Measurements from ENCODE around the gene DNASE2B. TPM values are rescaled to one million over a fixed set of nuclear protein-coding genes. Genes with fewer than 3 reads are reported as not detected.
A peak's percentile ranks its signal among the peaks of the same experiment; 100 is the strongest.

The DNASE2B gene
- total RNA-seq, 1 experiment from 2014 or later, result not detected

DNA sequence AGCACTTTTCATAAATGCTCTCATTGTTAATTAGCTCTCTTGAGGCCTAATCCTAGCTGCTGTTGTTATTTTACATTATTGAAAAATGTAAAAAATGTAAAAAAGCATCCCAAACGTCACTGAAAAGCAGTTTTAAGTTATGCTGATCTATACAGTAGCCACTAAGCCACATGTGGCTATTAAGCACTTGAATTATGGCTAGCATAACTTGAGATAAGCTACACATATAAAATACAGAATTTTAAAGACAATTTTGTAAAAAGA is 18.4 kb upstream of the DNASE2B start:
- H3K9me2 ChIP-seq (replicated peaks; ENCODE audit: low read length), result no peaks in the 10 kb centered on the region
- no peak overlapping the region for H3K4me3 ChIP-seq (ENCODE audit: low read length)
- DNase-seq (no peak), ATAC-seq (no peak)
- H4K20me1 ChIP-seq (ENCODE audit: low read length), result no peaks in the 10 kb centered on the region
- H3K9ac ChIP-seq (ENCODE audit: low read length), result no peak overlapping the region
- H3K79me2 ChIP-seq (ENCODE audit: low read length), result no peaks in the 10 kb centered on the region
- H3K4me2 ChIP-seq (ENCODE audit: low read length), result no peak overlapping the region
- no peak for TF ChIP-seq CTCF (conservative IDR thresholded peaks at IDR 0.05; ENCODE audit: low read depth, low read length)
- TF ChIP-seq EZH2phosphoT487 (IDR thresholded peaks at IDR 0.05; ENCODE audit: borderline replicate concordance, low read length), result no peak
- TF ChIP-seq EZH2 (IDR thresholded peaks at IDR 0.05; ENCODE audit: low read length, unreplicated experiment), result no peak
- no TSS peak for BruUV-seq (replicated peaks)
- H2AFZ ChIP-seq (ENCODE audit: low read length), result no peak overlapping the region
- ChIA-PET POLR2A (ENCODE audit: unreplicated experiment) (no interaction called here), CTCF (interaction anchor here (0.6 kb wide), 1 partner anchor 61 kb away, joined by 6 read pairs; no protein-coding TSS in a partner anchor)
- no peaks in the 10 kb centered on the region for H3K9me3 ChIP-seq (ENCODE audit: low read length)
- intact Hi-C loops (cut with micrococcal nuclease), result no loop called here
- no peak overlapping the region for H3K27ac ChIP-seq (ENCODE audit: low read length)
- H3K36me3 ChIP-seq (ENCODE audit: low read depth, low read length), result no peaks in the 10 kb centered on the region
- peaks cover 42% of the 10 kb centered on the region for H3K4me1 ChIP-seq (ENCODE audit: insufficient read depth, low read length)
- H3K27me3 ChIP-seq (ENCODE audit: low read length), result no peaks in the 10 kb centered on the region
- H3F3A ChIP-seq (ENCODE audit: low read length, unreplicated experiment), result no peaks in the 10 kb centered on the region

DNA sequence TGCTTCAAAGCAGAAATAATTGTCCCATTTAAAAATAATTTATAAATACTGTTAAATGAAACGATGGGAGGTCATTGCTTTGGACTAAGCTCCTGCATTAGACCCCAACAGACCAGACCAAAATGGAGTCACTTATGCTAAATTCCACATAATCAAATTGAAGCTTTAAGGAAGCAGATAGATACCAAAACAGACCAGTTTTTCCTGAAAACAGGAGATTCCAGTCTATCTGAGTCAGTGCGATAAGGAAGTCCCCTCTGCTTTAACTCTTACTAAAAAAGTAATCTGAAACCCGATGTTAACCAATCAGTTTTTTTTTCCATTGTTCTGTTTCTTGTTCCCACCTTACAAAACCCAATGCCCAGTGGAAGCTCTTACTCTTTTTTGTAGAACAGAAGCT is 16.2 kb upstream of the DNASE2B start:
- H3K36me3 ChIP-seq (ENCODE audit: low read depth, low read length), result no peaks in the 10 kb centered on the region
- ATAC-seq, result no peak
- H3K27ac ChIP-seq (ENCODE audit: low read length), result no peak overlapping the region
- intact Hi-C loops (cut with micrococcal nuclease), result no loop called here
- peak; percentile 47 for DNase-seq
- BruUV-seq (replicated peaks), result no TSS peak
- ChIA-PET CTCF (no interaction called here), POLR2A (ENCODE audit: unreplicated experiment) (no interaction called here)
- H3K4me3 ChIP-seq (ENCODE audit: low read length), result no peak overlapping the region
- H3K79me2 ChIP-seq (ENCODE audit: low read length), result no peaks in the 10 kb centered on the region
- no peak overlapping the region for H3K9ac ChIP-seq (ENCODE audit: low read length)
- H3K9me2 ChIP-seq (replicated peaks; ENCODE audit: low read length), result no peaks in the 10 kb centered on the region
- no peaks in the 10 kb centered on the region for H4K20me1 ChIP-seq (ENCODE audit: low read length)
- no peak overlapping the region for H3K4me2 ChIP-seq (ENCODE audit: low read length)
- H3K27me3 ChIP-seq (ENCODE audit: low read length), result no peaks in the 10 kb centered on the region
- no peaks in the 10 kb centered on the region for H3K9me3 ChIP-seq (ENCODE audit: low read length)
- peaks cover 36% of the 10 kb centered on the region for H3K4me1 ChIP-seq (ENCODE audit: insufficient read depth, low read length)
- no peaks in the 10 kb centered on the region for H3F3A ChIP-seq (ENCODE audit: low read length, unreplicated experiment)
- H2AFZ ChIP-seq (ENCODE audit: low read length), result no peak overlapping the region
- TF ChIP-seq EZH2 (IDR thresholded peaks at IDR 0.05; ENCODE audit: low read length, unreplicated experiment), result no peak
- no peak for TF ChIP-seq EZH2phosphoT487 (IDR thresholded peaks at IDR 0.05; ENCODE audit: borderline replicate concordance, low read length)
- no peak for TF ChIP-seq CTCF (conservative IDR thresholded peaks at IDR 0.05; ENCODE audit: low read depth, low read length)

DNA sequence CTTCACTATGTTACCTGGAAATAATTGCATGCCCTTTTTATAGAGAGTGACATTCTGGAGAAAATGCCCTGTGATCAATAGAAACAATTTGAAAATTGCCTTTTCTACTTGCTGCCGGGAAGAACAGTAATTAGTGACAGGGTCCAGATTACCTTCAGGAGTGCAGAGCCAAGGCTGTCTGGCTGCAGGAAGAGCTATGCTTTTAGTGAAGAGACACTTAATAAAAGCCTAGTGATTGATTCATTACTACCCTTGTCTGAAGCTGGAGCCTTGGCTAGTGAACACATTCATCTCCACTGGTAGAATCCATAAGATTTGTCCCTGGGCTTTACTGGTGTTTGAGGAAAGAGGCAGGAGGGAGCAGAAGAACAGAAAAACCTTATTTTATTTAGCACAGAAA is 12.9 kb upstream of the DNASE2B start:
- POLR2A ChIA-PET (ENCODE audit: unreplicated experiment), result no interaction called here
- BruUV-seq (replicated peaks), result no TSS peak

More for the DNA sequence above, 12.9 kb upstream of the DNASE2B start:
- Histone ChIP-seq H2AFZ (ENCODE audit: low read length) (no peak overlapping the region), H3K9ac (ENCODE audit: low read length) (no peak overlapping the region), H3K4me3 (ENCODE audit: low read length) (no peak overlapping the region), H3K27ac (ENCODE audit: low read length) (no peak overlapping the region), H3K9me3 (ENCODE audit: low read length) (no peaks in the 10 kb centered on the region), H3K79me2 (ENCODE audit: low read length) (no peaks in the 10 kb centered on the region), H3K36me3 (ENCODE audit: low read depth, low read length) (no peaks in the 10 kb centered on the region), H4K20me1 (ENCODE audit: low read length) (no peaks in the 10 kb centered on the region), H3F3A (ENCODE audit: low read length, unreplicated experiment) (no peaks in the 10 kb centered on the region), H3K4me2 (ENCODE audit: low read length) (no peak overlapping the region), H3K4me1 (ENCODE audit: insufficient read depth, low read length) (peaks cover 18% of the 10 kb centered on the region), H3K27me3 (ENCODE audit: low read length) (no peaks in the 10 kb centered on the region), H3K9me2 (replicated peaks; ENCODE audit: low read length) (no peaks in the 10 kb centered on the region)
- intact Hi-C loops (cut with micrococcal nuclease), result no loop called here
- no peak for TF ChIP-seq EZH2phosphoT487 (IDR thresholded peaks at IDR 0.05; ENCODE audit: borderline replicate concordance, low read length)
- TF ChIP-seq EZH2 (IDR thresholded peaks at IDR 0.05; ENCODE audit: low read length, unreplicated experiment), result no peak
- no peak for TF ChIP-seq CTCF (conservative IDR thresholded peaks at IDR 0.05; ENCODE audit: low read depth, low read length)
- CTCF ChIA-PET, result no interaction called here
- no peak for ATAC-seq
- no peak for DNase-seq
